ENCODE data around the gene PLEKHM3.
A peak's percentile ranks its signal among the peaks of the same experiment; 100 is the strongest.

The PLEKHM3 gene

GRCh38 chr2:208033701-208034502 lies 8.6 kb upstream of the PLEKHM3 start:
- Histone ChIP-seq H3K4ac (ENCODE audit: low read depth, low read length) (no peak overlapping the region), H4K8ac (ENCODE audit: low read depth, low read length) (no peak overlapping the region), H2BK15ac (replicated peaks; ENCODE audit: low read depth) (no peak overlapping the region), H2BK5ac (ENCODE audit: low read length) (no peak overlapping the region), H3K4me1 (ENCODE audit: control insufficient read depth, low read depth, low read length) (no peaks in the 10 kb centered on the region), H3K27me3 (ENCODE audit: insufficient read depth, low read length, poor library complexity) (no peaks in the 10 kb centered on the region), H3K4me3 (ENCODE audit: low read length) (no peak overlapping the region), H3K79me2 (ENCODE audit: control insufficient read depth, insufficient read depth, low read length) (no peaks in the 10 kb centered on the region), H3K4me2 (ENCODE audit: low read length) (no peak overlapping the region), H3K18ac (ENCODE audit: low read length) (no peak overlapping the region), H3K9ac (ENCODE audit: low read length) (no peak overlapping the region), H3K56ac (ENCODE audit: low read length) (no peak overlapping the region), H2AK5ac (ENCODE audit: low read length) (no peak overlapping the region), H2BK120ac (ENCODE audit: low read depth, low read length) (no peak overlapping the region), H3K27ac (ENCODE audit: low read depth, low read length) (no peak overlapping the region), H3K23ac (ENCODE audit: low read length) (no peak overlapping the region), H3K79me1 (ENCODE audit: low read length) (no peaks in the 10 kb centered on the region), H4K5ac (ENCODE audit: low read length) (no peak overlapping the region), H3K36me3 (ENCODE audit: control insufficient read depth, insufficient read depth, low read length) (no peaks in the 10 kb centered on the region)
- peak; percentile 80 for DNase-seq
- WGBS (ENCODE audit: extremely low coverage, insufficient coverage, low lambda C conversion rate): no CpG with 5 or more reads among the region's 4 CpGs

GRCh38 chr2:208031608-208032019 lies 6.3 kb upstream of the PLEKHM3 start:
- no peak overlapping the region for H2BK15ac ChIP-seq (replicated peaks; ENCODE audit: low read depth)
- no peak overlapping the region for H4K8ac ChIP-seq (ENCODE audit: low read depth, low read length)
- H3K4ac ChIP-seq (ENCODE audit: low read depth, low read length): no peak overlapping the region
- H3K4me3 ChIP-seq (ENCODE audit: low read length): no peak overlapping the region
- no peaks in the 10 kb centered on the region for H3K4me1 ChIP-seq (ENCODE audit: control insufficient read depth, low read depth, low read length)
- H3K18ac ChIP-seq (ENCODE audit: low read length): no peak overlapping the region
- no peaks in the 10 kb centered on the region for H3K79me1 ChIP-seq (ENCODE audit: low read length)
- WGBS (ENCODE audit: extremely low coverage, insufficient coverage, low lambda C conversion rate): no CpG with 5 or more reads among the region's 7 CpGs
- no peak overlapping the region for H3K23ac ChIP-seq (ENCODE audit: low read length)
- H3K9ac ChIP-seq (ENCODE audit: low read length): no peak overlapping the region
- no peaks in the 10 kb centered on the region for H3K27me3 ChIP-seq (ENCODE audit: insufficient read depth, low read length, poor library complexity)
- H3K27ac ChIP-seq (ENCODE audit: low read depth, low read length): no peak overlapping the region
- DNase-seq: peak; percentile 51
- no peak overlapping the region for H3K4me2 ChIP-seq (ENCODE audit: low read length)
- H2AK5ac ChIP-seq (ENCODE audit: low read length): no peak overlapping the region
- no peak overlapping the region for H2BK120ac ChIP-seq (ENCODE audit: low read depth, low read length)
- H4K5ac ChIP-seq (ENCODE audit: low read length): no peak overlapping the region
- H3K36me3 ChIP-seq (ENCODE audit: control insufficient read depth, insufficient read depth, low read length): no peaks in the 10 kb centered on the region
- no peak overlapping the region for H3K56ac ChIP-seq (ENCODE audit: low read length)
- H3K79me2 ChIP-seq (ENCODE audit: control insufficient read depth, insufficient read depth, low read length): no peaks in the 10 kb centered on the region
- H2BK5ac ChIP-seq (ENCODE audit: low read length): no peak overlapping the region

GRCh38 chr2:208025814-208026184 lies 472 bp upstream of the PLEKHM3 start:
- no peak overlapping the region for H2BK5ac ChIP-seq (ENCODE audit: low read length)
- no peak overlapping the region for H2AK5ac ChIP-seq (ENCODE audit: low read length)
- no peak overlapping the region for H3K27ac ChIP-seq (ENCODE audit: low read depth, low read length)
- H3K4me2 ChIP-seq (ENCODE audit: low read length): peak overlapping the region; percentile 33
- H2BK15ac ChIP-seq (replicated peaks; ENCODE audit: low read depth): no peak overlapping the region
- no peaks in the 10 kb centered on the region for H3K79me1 ChIP-seq (ENCODE audit: low read length)
- H3K9ac ChIP-seq (ENCODE audit: low read length): peak overlapping the region; percentile 73
- no peak overlapping the region for H3K4me3 ChIP-seq (ENCODE audit: low read length)
- peak overlapping the region; percentile 91 for H3K56ac ChIP-seq (ENCODE audit: low read length)
- peak overlapping the region; percentile 95 for H4K8ac ChIP-seq (ENCODE audit: low read depth, low read length)
- H3K27me3 ChIP-seq (ENCODE audit: insufficient read depth, low read length, poor library complexity): no peaks in the 10 kb centered on the region
- H3K36me3 ChIP-seq (ENCODE audit: control insufficient read depth, insufficient read depth, low read length): no peaks in the 10 kb centered on the region
- no peak overlapping the region for H2BK120ac ChIP-seq (ENCODE audit: low read depth, low read length)
- no CpG with 5 or more reads among the region's 10 CpGs for WGBS (ENCODE audit: extremely low coverage, insufficient coverage, low lambda C conversion rate)
- no peaks in the 10 kb centered on the region for H3K79me2 ChIP-seq (ENCODE audit: control insufficient read depth, insufficient read depth, low read length)
- peaks cover 3% of the 10 kb centered on the region for H3K4me1 ChIP-seq (ENCODE audit: control insufficient read depth, low read depth, low read length)
- H4K5ac ChIP-seq (ENCODE audit: low read length): peak overlapping the region; percentile 97
- no peak for DNase-seq
- no peak overlapping the region for H3K4ac ChIP-seq (ENCODE audit: low read depth, low read length)
- no peak overlapping the region for H3K18ac ChIP-seq (ENCODE audit: low read length)
- H3K23ac ChIP-seq (ENCODE audit: low read length): no peak overlapping the region

GRCh38 chr2:208024091-208024490 lies 1.2 kb downstream of the PLEKHM3 start:
- H3K4me3 ChIP-seq (ENCODE audit: low read length): no peak overlapping the region

GRCh38 chr2:208020253-208020652 lies 5.1 kb downstream of the PLEKHM3 start:
- no peak overlapping the region for H3K56ac ChIP-seq (ENCODE audit: low read length)
- H3K4me2 ChIP-seq (ENCODE audit: low read length): no peak overlapping the region
- no peak overlapping the region for H3K18ac ChIP-seq (ENCODE audit: low read length)
- H3K79me1 ChIP-seq (ENCODE audit: low read length): peaks cover 2% of the 10 kb centered on the region
- no peaks in the 10 kb centered on the region for H3K4me1 ChIP-seq (ENCODE audit: control insufficient read depth, low read depth, low read length)
- no CpG with 5 or more reads among the region's 2 CpGs for WGBS (ENCODE audit: extremely low coverage, insufficient coverage, low lambda C conversion rate)
- H3K9ac ChIP-seq (ENCODE audit: low read length): no peak overlapping the region
- no peaks in the 10 kb centered on the region for H3K27me3 ChIP-seq (ENCODE audit: insufficient read depth, low read length, poor library complexity)
- H3K36me3 ChIP-seq (ENCODE audit: control insufficient read depth, insufficient read depth, low read length): no peaks in the 10 kb centered on the region
- H3K4me3 ChIP-seq (ENCODE audit: low read length): no peak overlapping the region
- no peak overlapping the region for H4K8ac ChIP-seq (ENCODE audit: low read depth, low read length)
- no peak for DNase-seq
- no peak overlapping the region for H2BK5ac ChIP-seq (ENCODE audit: low read length)
- no peak overlapping the region for H3K27ac ChIP-seq (ENCODE audit: low read depth, low read length)
- H3K4ac ChIP-seq (ENCODE audit: low read depth, low read length): no peak overlapping the region
- H4K5ac ChIP-seq (ENCODE audit: low read length): no peak overlapping the region
- H2BK15ac ChIP-seq (replicated peaks; ENCODE audit: low read depth): no peak overlapping the region
- no peak overlapping the region for H3K23ac ChIP-seq (ENCODE audit: low read length)
- no peak overlapping the region for H2AK5ac ChIP-seq (ENCODE audit: low read length)
- H2BK120ac ChIP-seq (ENCODE audit: low read depth, low read length): no peak overlapping the region
- no peaks in the 10 kb centered on the region for H3K79me2 ChIP-seq (ENCODE audit: control insufficient read depth, insufficient read depth, low read length)

More at GRCh38 chr2:208024091-208024490, 1.2 kb downstream of the PLEKHM3 start:
- no peak overlapping the region for H2BK15ac ChIP-seq (replicated peaks; ENCODE audit: low read depth)
- no peak overlapping the region for H3K4ac ChIP-seq (ENCODE audit: low read depth, low read length)
- no peaks in the 10 kb centered on the region for H3K79me2 ChIP-seq (ENCODE audit: control insufficient read depth, insufficient read depth, low read length)
- no peak overlapping the region for H2AK5ac ChIP-seq (ENCODE audit: low read length)
- no peak overlapping the region for H4K8ac ChIP-seq (ENCODE audit: low read depth, low read length)
- H2BK5ac ChIP-seq (ENCODE audit: low read length): no peak overlapping the region
- no peak overlapping the region for H2BK120ac ChIP-seq (ENCODE audit: low read depth, low read length)
- H3K27me3 ChIP-seq (ENCODE audit: insufficient read depth, low read length, poor library complexity): no peaks in the 10 kb centered on the region
- no peak overlapping the region for H3K4me2 ChIP-seq (ENCODE audit: low read length)
- no peak overlapping the region for H4K5ac ChIP-seq (ENCODE audit: low read length)
- no CpG with 5 or more reads among the region's 3 CpGs for WGBS (ENCODE audit: extremely low coverage, insufficient coverage, low lambda C conversion rate)
- H3K9ac ChIP-seq (ENCODE audit: low read length): no peak overlapping the region
- peaks cover 3% of the 10 kb centered on the region for H3K4me1 ChIP-seq (ENCODE audit: control insufficient read depth, low read depth, low read length)
- no peak for DNase-seq
- no peak overlapping the region for H3K56ac ChIP-seq (ENCODE audit: low read length)
- no peak overlapping the region for H3K27ac ChIP-seq (ENCODE audit: low read depth, low read length)
- peaks cover 2% of the 10 kb centered on the region for H3K79me1 ChIP-seq (ENCODE audit: low read length)
- no peak overlapping the region for H3K23ac ChIP-seq (ENCODE audit: low read length)
- no peak overlapping the region for H3K18ac ChIP-seq (ENCODE audit: low read length)
- no peaks in the 10 kb centered on the region for H3K36me3 ChIP-seq (ENCODE audit: control insufficient read depth, insufficient read depth, low read length)
